Neural cell (in vitro differentiated cells): ENCODE measurements around the gene KCNIP3. TPM values are rescaled to one million over a fixed set of nuclear protein-coding genes. Genes with fewer than 3 reads are reported as not detected.

Experiments
- H2AFZ ChIP-seq: fragments of 200-600, 300-800 bp; sonication (generic), shearing (Covaris generic); 2 replicates; pipeline ENCODE4 v1.6.0; 2014; ENCODE audit warnings: low read depth, mild to moderate bottlenecking, antibody characterized with exemption, low read length, moderate library complexity
- H3F3A ChIP-seq: fragments of 200-600 bp; shearing (Covaris generic); 2 replicates; pipeline ENCODE4 v1.6.1; 2016; ENCODE audit warnings: mild to moderate bottlenecking, moderate library complexity, mixed read lengths, antibody characterized with exemption, low read length; ENCODE audit not compliant: insufficient read depth, poor library complexity, severe bottlenecking
- H3K27ac ChIP-seq: fragments of 200-600, 300-800 bp; sonication (generic), shearing (Covaris generic); 2 replicates; pipeline ENCODE4 v1.5.1; 2014; ENCODE audit warnings: mild to moderate bottlenecking, low read length, moderate library complexity
- H3K27me3 ChIP-seq: fragments of 300-800, 200-600 bp; sonication (generic), shearing (Covaris generic); 2 replicates; pipeline ENCODE4 v1.6.0; 2014; ENCODE audit warnings: mild to moderate bottlenecking, low read depth, low read length, moderate library complexity; ENCODE audit not compliant: insufficient read depth
- H3K36me3 ChIP-seq: fragments of 300-800, 200-600 bp; sonication (generic), shearing (Covaris generic); 2 replicates; pipeline ENCODE4 v1.5.1; 2014; ENCODE audit warnings: mild to moderate bottlenecking, antibody characterized with exemption, low read length, moderate library complexity; ENCODE audit not compliant: insufficient read depth
- H3K4me2 ChIP-seq: fragments of 300-800, 200-600 bp; sonication (generic), shearing (Covaris generic); 2 replicates; pipeline ENCODE4 v1.6.0; 2014; ENCODE audit warnings: mild to moderate bottlenecking, low read length
- H3K4me3 ChIP-seq: fragments of 300-800, 200-600 bp; sonication (generic), shearing (Covaris generic); 2 replicates; pipeline ENCODE4 v1.5.1; 2014; ENCODE audit warnings: mild to moderate bottlenecking, low read length, moderate library complexity
- H3K79me2 ChIP-seq: fragments of 200-600 bp; shearing (Covaris generic); replicated peaks from 2 replicates; pipeline ENCODE4 v1.6.0; 2014; ENCODE audit warnings: mild to moderate bottlenecking, low read length, moderate library complexity; ENCODE audit not compliant: insufficient read depth
- H3K9ac ChIP-seq: fragments of 300-800, 200-600 bp; sonication (generic), shearing (Covaris generic); 2 replicates; pipeline ENCODE4 v1.6.1; 2016; ENCODE audit warnings: mild to moderate bottlenecking, low read length, mixed read lengths
- H3K9me2 ChIP-seq: fragments of 200-600 bp; shearing (Covaris generic); 2 replicates; pipeline ENCODE4 v1.6.1; 2016; ENCODE audit warnings: mild to moderate bottlenecking, low read length, mixed read lengths; ENCODE audit not compliant: insufficient read depth
- H3K9me3 ChIP-seq: fragments of 200-600, 300-800 bp; sonication (generic), shearing (Covaris generic); 2 replicates; pipeline ENCODE4 v1.6.1; 2016; ENCODE audit warnings: mild to moderate bottlenecking, mixed run types, low read length, moderate library complexity, mixed read lengths
- H4K20me1 ChIP-seq: fragments of 200-600 bp; shearing (Covaris generic); 2 replicates; pipeline ENCODE4 v1.6.1; 2016; ENCODE audit warnings: mild to moderate bottlenecking, mixed run types; ENCODE audit not compliant: insufficient read depth
- CTCF ChIP-seq: fragments of 450-650 bp; IDR thresholded peaks from 2 replicates; pipeline ENCODE4 v1.5.1; 2014; ENCODE audit warnings: antibody characterized with exemption, mild to moderate bottlenecking, moderate library complexity; ENCODE audit not compliant: poor library complexity, severe bottlenecking
- EP300 ChIP-seq: fragments of 450-650 bp; conservative IDR thresholded peaks from 2 replicates; pipeline ENCODE4 v1.6.1; 2014; ENCODE audit warnings: antibody characterized with exemption, mild to moderate bottlenecking, moderate library complexity; ENCODE audit not compliant: poor library complexity, severe bottlenecking
- EZH2 ChIP-seq: fragments of 200-600, 300-800 bp; shearing (Covaris generic), sonication (generic); IDR thresholded peaks from 2 replicates; pipeline ENCODE4 v1.6.1; 2014; ENCODE audit warnings: antibody characterized with exemption, low read length, borderline replicate concordance, mild to moderate bottlenecking; ENCODE audit not compliant: insufficient read depth, poor library complexity, severe bottlenecking
- MXI1 ChIP-seq: fragments of 450-650 bp; conservative IDR thresholded peaks from 2 replicates; pipeline ENCODE4 v1.6.1; 2014; ENCODE audit warnings: antibody characterized with exemption, mild to moderate bottlenecking; ENCODE audit not compliant: poor library complexity, severe bottlenecking
- POLR2AphosphoS5 ChIP-seq: IDR thresholded peaks from 2 replicates; pipeline ENCODE4 v1.6.1; 2012
- RAD21 ChIP-seq: fragments of 450-650 bp; conservative IDR thresholded peaks from 2 replicates; pipeline ENCODE4 v1.6.1; 2014; ENCODE audit warnings: antibody characterized with exemption, mild to moderate bottlenecking, moderate library complexity
- REST ChIP-seq: IDR thresholded peaks from 2 replicates; pipeline ENCODE4 v1.6.1; 2012; ENCODE audit warnings: borderline replicate concordance
- SMC3 ChIP-seq: fragments of 450-650 bp; conservative IDR thresholded peaks from 2 replicates; pipeline ENCODE4 v1.6.1; 2014; ENCODE audit warnings: antibody characterized with exemption, mild to moderate bottlenecking, moderate library complexity; ENCODE audit not compliant: poor library complexity
- TAF1 ChIP-seq: IDR thresholded peaks from 2 replicates; pipeline ENCODE4 v1.6.1; 2012; ENCODE audit warnings: low read depth
- polyA plus RNA-seq: library from polyadenylated mRNA; depleted of rRNA; stranded (reverse); fragments of >200 nt; gene quantifications from 2 replicates; pipeline ENCODE4 v1.2.3, GENCODE V29; 2014

The KCNIP3 gene
- polyA plus RNA-seq, 1 donor from 2014 or later = not detected

GRCh38 chr2:95334916-95335641 lies 37.9 kb downstream of the KCNIP3 start:
- Histone ChIP-seq H3K36me3 (no peaks in the 10 kb centered on the region), H4K20me1 (no peaks in the 10 kb centered on the region), H3F3A (no peaks in the 10 kb centered on the region), H3K79me2 (no peaks in the 10 kb centered on the region), H3K9me2 (no peaks in the 10 kb centered on the region), H3K9me3 (peaks cover 13% of the 10 kb centered on the region), H3K4me3 (no peak overlapping the region), H2AFZ (no peak overlapping the region), H3K4me2 (no peak overlapping the region), H3K27ac (no peak overlapping the region), H3K27me3 (no peaks in the 10 kb centered on the region), H3K9ac (no peak overlapping the region)
- TF ChIP-seq CTCF (no peak), TAF1 (no peak), SMC3 (no peak), EP300 (no peak), MXI1 (no peak), POLR2AphosphoS5 (no peak), REST (no peak), EZH2 (no peak), RAD21 (no peak)

- no peak overlapping the region for H3K9ac ChIP-seq
- H3K27ac ChIP-seq = no peak overlapping the region
- H3K4me2 ChIP-seq = no peak overlapping the region
- TF ChIP-seq CTCF = no peak
- TF ChIP-seq RAD21 = no peak
- TF ChIP-seq EZH2 = no peak
- TF ChIP-seq SMC3 = no peak
- TF ChIP-seq TAF1 = no peak
- no peak for TF ChIP-seq REST
- TF ChIP-seq EP300 = no peak
- no peak for TF ChIP-seq MXI1
- TF ChIP-seq POLR2AphosphoS5 = no peak
- H4K20me1 ChIP-seq = no peaks in the 10 kb centered on the region
- peaks cover 11% of the 10 kb centered on the region for H3K9me3 ChIP-seq
- no peaks in the 10 kb centered on the region for H3K36me3 ChIP-seq
- H3K4me3 ChIP-seq = no peak overlapping the region
- no peak overlapping the region for H2AFZ ChIP-seq
- H3F3A ChIP-seq = no peaks in the 10 kb centered on the region
- no peaks in the 10 kb centered on the region for H3K79me2 ChIP-seq
- no peaks in the 10 kb centered on the region for H3K9me2 ChIP-seq
- H3K27me3 ChIP-seq = no peaks in the 10 kb centered on the region
Observed at GRCh38 chr2:95336406-95336805, 39.3 kb downstream of the KCNIP3 start.
